IPS-15b (cell line): ENCODE measurements around the gene NPAS2.

Source experiments
- H3K27me3 ChIP-seq: one replicate; pipeline ENCODE4 v1.6.1; 2013; ENCODE audit warnings: low read length; ENCODE audit not compliant: control insufficient read depth, insufficient read depth
- H3K36me3 ChIP-seq: one replicate; pipeline ENCODE4 v1.6.1; 2013; ENCODE audit warnings: low read length; ENCODE audit not compliant: control insufficient read depth, insufficient read depth
- H3K4me1 ChIP-seq: one replicate; pipeline ENCODE4 v1.6.1; 2013; ENCODE audit warnings: mild to moderate bottlenecking, low read length; ENCODE audit not compliant: control insufficient read depth, insufficient read depth
- H3K4me3 ChIP-seq: one replicate; pipeline ENCODE4 v1.5.1; 2013; ENCODE audit warnings: low read depth, low read length
- H3K9ac ChIP-seq: one replicate; pipeline ENCODE4 v1.6.1; 2013; ENCODE audit warnings: low read depth, mild to moderate bottlenecking, low read length
- H3K9me3 ChIP-seq: one replicate; pipeline ENCODE4 v1.6.1; 2013; ENCODE audit warnings: mild to moderate bottlenecking, low read length; ENCODE audit not compliant: control insufficient read depth, insufficient read depth

NPAS2 gene

DNA sequence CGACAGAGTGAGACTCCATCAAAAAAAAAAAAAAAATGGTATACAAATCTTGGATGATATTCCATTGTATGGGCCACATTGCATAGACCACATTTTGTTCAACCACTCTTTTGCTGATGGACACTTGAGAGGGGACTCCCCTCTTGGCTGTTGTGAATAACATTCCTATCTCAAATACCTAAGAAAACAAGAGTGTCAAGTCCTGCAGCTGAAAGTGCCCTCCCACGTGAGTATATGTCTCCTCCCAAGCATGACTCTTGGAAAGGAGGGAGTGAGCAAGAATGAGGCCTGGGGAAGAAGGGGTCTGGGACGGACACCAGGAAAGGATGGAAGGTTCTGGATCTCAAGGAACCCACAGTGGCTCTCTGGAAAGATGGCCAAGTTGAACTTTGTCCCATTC, 36.0 kb upstream of the NPAS2 start:
- Histone ChIP-seq H3K4me1 (peaks cover 8% of the 10 kb centered on the region), H3K4me3 (no peak overlapping the region), H3K27me3 (no peaks in the 10 kb centered on the region), H3K9me3 (no peaks in the 10 kb centered on the region), H3K9ac (no peak overlapping the region), H3K36me3 (no peaks in the 10 kb centered on the region)

DNA sequence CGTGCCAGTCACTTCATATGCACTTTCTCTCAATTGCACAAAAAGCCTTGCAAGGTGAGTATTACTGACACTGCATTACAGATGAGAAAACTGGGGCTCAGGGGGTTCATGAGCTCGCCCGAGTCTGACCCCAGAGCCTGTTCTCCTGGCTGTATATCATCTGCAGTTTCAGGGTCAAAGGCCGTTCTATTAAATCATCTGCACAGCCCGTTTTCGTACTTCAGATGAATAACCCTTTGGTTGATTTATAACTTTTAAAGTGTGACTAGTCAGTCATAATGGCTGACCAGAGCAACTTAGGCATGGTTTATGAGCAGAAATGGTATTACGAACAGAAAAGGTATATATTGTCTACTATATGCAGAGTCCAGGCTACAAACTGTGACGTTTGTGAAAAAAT, 35.3 kb upstream of the NPAS2 start:
- H3K27me3 ChIP-seq: no peaks in the 10 kb centered on the region
- H3K4me3 ChIP-seq: no peak overlapping the region
- no peaks in the 10 kb centered on the region for H3K9me3 ChIP-seq
- peaks cover 8% of the 10 kb centered on the region for H3K4me1 ChIP-seq
- no peaks in the 10 kb centered on the region for H3K36me3 ChIP-seq
- H3K9ac ChIP-seq: no peak overlapping the region

DNA sequence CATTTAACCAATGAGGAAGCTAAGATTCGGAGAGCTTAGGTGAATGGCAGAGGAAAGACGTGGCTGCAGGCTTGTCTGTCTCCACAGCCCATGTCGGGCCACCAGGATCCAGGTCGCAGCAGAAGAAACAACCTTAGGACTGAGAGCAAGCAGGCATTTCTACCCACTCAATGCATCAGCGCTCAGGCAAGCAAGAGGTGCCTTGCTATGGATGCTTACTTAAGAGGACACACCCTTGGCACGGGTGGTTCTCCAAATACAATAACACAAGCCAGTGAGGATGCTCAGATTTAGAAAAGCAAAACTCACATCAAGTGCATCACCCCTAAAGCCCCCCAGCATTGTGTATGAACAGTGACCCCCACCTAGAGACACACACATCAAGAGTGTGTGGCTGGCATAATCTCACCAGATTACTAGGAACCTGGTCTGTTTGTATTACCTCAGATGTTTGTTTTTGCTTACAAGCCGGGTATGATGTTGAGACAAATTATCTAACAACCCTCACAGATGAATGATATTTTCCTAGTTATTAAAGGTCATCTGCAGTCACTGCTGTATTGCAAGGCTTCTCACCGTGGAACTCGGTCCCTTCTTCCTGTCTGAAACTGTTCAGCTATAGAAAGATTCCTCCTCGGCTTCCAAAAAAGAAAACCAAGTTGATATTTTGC, 34.2 kb upstream of the NPAS2 start:
- Histone ChIP-seq H3K36me3 (no peaks in the 10 kb centered on the region), H3K9ac (no peak overlapping the region), H3K27me3 (no peaks in the 10 kb centered on the region), H3K9me3 (no peaks in the 10 kb centered on the region), H3K4me1 (peaks cover 8% of the 10 kb centered on the region), H3K4me3 (no peak overlapping the region)

DNA sequence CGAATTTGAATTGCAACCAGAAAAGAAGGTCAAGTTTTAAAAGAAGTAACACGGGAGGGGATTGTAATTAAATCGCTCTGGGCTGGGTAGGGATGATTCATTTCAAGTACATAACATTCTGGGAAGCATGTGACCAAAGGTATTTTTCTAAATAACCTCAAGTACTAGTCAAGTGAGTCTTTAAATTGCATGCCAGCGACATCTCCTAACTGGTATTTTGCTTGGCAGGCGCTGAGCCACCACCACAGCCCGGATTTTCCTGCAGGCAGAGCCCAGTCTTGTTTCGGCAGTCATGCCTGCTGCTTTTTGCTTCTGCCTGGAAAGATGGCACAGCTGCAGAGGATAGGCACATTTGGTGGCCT, 33.7 kb upstream of the NPAS2 start:
- Histone ChIP-seq H3K27me3 (no peaks in the 10 kb centered on the region), H3K4me1 (peaks cover 8% of the 10 kb centered on the region), H3K36me3 (no peaks in the 10 kb centered on the region), H3K9ac (no peak overlapping the region), H3K4me3 (no peak overlapping the region), H3K9me3 (no peaks in the 10 kb centered on the region)

GRCh38 chr2:100786985-100787384, 33.0 kb upstream of the NPAS2 start:
- Histone ChIP-seq H3K9me3 (no peaks in the 10 kb centered on the region), H3K27me3 (no peaks in the 10 kb centered on the region), H3K36me3 (no peaks in the 10 kb centered on the region), H3K4me3 (no peak overlapping the region), H3K4me1 (peaks cover 5% of the 10 kb centered on the region), H3K9ac (no peak overlapping the region)

DNA sequence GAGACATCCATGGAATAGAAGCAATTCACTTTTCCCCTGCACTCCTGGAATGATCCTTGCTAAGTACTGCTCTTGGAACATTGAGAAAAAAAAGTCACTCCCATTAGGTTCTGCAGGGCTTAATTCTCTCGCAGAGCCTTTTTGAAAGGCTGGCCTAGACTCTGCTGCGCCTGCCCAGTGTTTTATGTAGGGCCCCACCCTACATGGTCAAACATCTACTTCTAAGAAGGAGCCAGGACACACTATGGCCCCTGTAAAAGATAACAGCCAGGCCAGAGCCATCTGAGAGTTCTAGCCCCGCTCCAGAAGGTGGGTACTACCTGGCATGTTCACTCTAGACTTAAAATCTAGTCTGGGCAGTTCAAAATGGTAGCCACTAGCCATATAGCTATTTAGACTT, 30.6 kb upstream of the NPAS2 start:
- no peak overlapping the region for H3K9ac ChIP-seq
- no peaks in the 10 kb centered on the region for H3K27me3 ChIP-seq
- no peaks in the 10 kb centered on the region for H3K36me3 ChIP-seq
- H3K9me3 ChIP-seq: no peaks in the 10 kb centered on the region
- no peaks in the 10 kb centered on the region for H3K4me1 ChIP-seq
- no peak overlapping the region for H3K4me3 ChIP-seq

DNA sequence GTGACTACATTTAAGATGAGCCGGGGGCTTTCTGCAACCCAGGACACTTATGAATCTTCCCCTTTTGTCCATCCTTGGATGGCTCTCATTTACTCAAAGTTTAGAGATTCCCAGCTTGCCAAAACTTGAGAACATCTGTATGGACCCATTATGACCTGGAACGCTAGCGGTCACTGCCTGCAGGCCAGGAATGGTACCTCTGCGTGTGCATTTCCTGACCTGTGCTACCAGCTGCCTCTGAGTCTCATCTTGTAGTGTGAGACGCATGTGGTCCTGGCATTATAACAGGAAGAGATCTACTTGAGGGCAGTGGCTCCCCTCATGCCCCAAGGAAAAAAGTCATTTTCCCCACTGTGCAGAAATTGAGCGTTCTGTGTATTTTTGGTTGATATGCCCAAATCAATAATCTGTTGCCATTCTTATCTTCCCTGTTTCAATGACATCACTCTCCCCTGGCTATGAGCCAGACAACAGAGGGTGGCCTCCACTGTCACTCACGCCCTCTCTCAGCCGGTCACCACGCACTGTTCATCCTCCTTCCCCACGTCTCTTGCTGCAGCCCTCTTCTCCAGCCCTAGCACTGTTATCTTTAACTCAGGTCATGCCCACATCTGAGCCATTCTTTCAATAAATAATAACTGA, 28.5 kb upstream of the NPAS2 start:
- H3K27me3 ChIP-seq: no peaks in the 10 kb centered on the region
- H3K36me3 ChIP-seq: no peaks in the 10 kb centered on the region
- no peak overlapping the region for H3K4me3 ChIP-seq
- H3K4me1 ChIP-seq: no peaks in the 10 kb centered on the region
- H3K9ac ChIP-seq: no peak overlapping the region
- no peaks in the 10 kb centered on the region for H3K9me3 ChIP-seq

DNA sequence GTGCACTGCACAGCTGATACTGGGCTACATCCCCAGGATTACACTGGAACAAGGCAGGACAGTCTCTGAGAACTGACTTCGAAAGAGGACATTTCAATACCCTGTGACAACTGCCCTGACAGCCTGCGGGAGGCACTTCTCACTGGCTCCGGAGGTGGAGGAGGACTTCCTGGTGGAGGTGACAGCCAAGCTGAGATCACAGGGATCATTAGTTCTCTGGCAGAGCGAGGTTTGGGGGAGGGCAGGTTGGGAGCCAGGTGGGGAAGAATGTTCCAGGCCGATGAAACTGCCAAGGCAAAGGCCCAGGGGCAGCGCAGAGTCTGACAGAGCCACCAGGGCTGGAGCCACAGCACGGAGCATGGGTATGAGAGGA, 28.0 kb upstream of the NPAS2 start:
- Histone ChIP-seq H3K4me3 (no peak overlapping the region), H3K36me3 (no peaks in the 10 kb centered on the region), H3K27me3 (no peaks in the 10 kb centered on the region), H3K4me1 (no peaks in the 10 kb centered on the region), H3K9ac (no peak overlapping the region), H3K9me3 (no peaks in the 10 kb centered on the region)

- Histone ChIP-seq H3K36me3 (no peaks in the 10 kb centered on the region), H3K27me3 (no peaks in the 10 kb centered on the region), H3K4me1 (no peaks in the 10 kb centered on the region), H3K9ac (no peak overlapping the region), H3K9me3 (no peaks in the 10 kb centered on the region), H3K4me3 (no peak overlapping the region)
Measured at GRCh38 chr2:100793220-100793619, 26.7 kb upstream of the NPAS2 start.

GRCh38 chr2:100793982-100794381, 26.0 kb upstream of the NPAS2 start:
- Histone ChIP-seq H3K4me3 (no peak overlapping the region), H3K4me1 (no peaks in the 10 kb centered on the region), H3K27me3 (no peaks in the 10 kb centered on the region), H3K9me3 (no peaks in the 10 kb centered on the region), H3K36me3 (no peaks in the 10 kb centered on the region), H3K9ac (no peak overlapping the region)

- Histone ChIP-seq H3K9me3 (no peaks in the 10 kb centered on the region), H3K9ac (no peak overlapping the region), H3K4me3 (no peak overlapping the region), H3K36me3 (no peaks in the 10 kb centered on the region), H3K4me1 (no peaks in the 10 kb centered on the region), H3K27me3 (no peaks in the 10 kb centered on the region)
Measured at GRCh38 chr2:100796499-100797100, 23.3 kb upstream of the NPAS2 start.

DNA sequence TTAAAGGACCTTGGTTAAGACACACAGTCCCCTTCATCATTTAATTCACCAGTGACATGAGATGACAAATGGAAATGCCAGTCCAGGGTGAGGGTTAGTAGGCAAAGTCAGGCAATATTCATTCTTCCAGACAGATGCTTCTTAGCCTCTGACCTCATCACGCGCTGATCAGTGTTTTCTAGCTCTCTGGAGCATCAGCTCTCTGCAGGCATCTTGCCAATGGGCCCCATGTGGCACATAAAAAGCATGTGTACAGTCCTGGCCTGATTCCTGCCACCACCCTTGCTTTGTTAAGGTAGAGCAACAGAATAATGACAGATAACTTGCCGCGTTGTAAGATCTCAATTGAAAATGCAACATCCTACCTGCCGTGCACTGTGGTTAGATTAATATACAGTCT, 20.3 kb upstream of the NPAS2 start:
- H3K9me3 ChIP-seq: no peaks in the 10 kb centered on the region
- H3K27me3 ChIP-seq: no peaks in the 10 kb centered on the region
- no peak overlapping the region for H3K4me3 ChIP-seq
- no peak overlapping the region for H3K9ac ChIP-seq
- no peaks in the 10 kb centered on the region for H3K36me3 ChIP-seq
- no peaks in the 10 kb centered on the region for H3K4me1 ChIP-seq
